SU-DHL-6 (cell line): Measurements from ENCODE around the gene EVA1B.

Experiments
- H2AFZ ChIP-seq: fragments of 200-600 bp; sonication (generic); 2 replicates; pipeline ENCODE4 v1.6.1; 2014; ENCODE audit warnings: low read depth, mild to moderate bottlenecking, moderate library complexity, mixed read lengths, antibody characterized with exemption, low read length; ENCODE audit not compliant: severe bottlenecking
- H3F3A ChIP-seq: fragments of 200-600 bp; shearing (Covaris generic); 2 replicates; pipeline ENCODE4 v1.6.0; 2016; ENCODE audit warnings: antibody characterized with exemption, mild to moderate bottlenecking; ENCODE audit not compliant: insufficient read depth
- H3K27ac ChIP-seq: fragments of 200-600 bp; sonication (generic); 2 replicates; pipeline ENCODE4 v1.5.1; 2016; ENCODE audit warnings: low read depth, mild to moderate bottlenecking, low read length, moderate library complexity, mixed read lengths
- H3K27me3 ChIP-seq: fragments of 200-600 bp; sonication (generic), shearing (Covaris generic); 2 replicates; pipeline ENCODE4 v1.6.0; 2014; ENCODE audit warnings: mild to moderate bottlenecking, low read length
- H3K36me3 ChIP-seq: fragments of 200-600 bp; sonication (generic); 2 replicates; pipeline ENCODE4 v1.6.1; 2014; ENCODE audit warnings: mild to moderate bottlenecking, low read length, mixed read lengths
- H3K4me2 ChIP-seq: fragments of 300-600, 200-600 bp; shearing (Covaris generic), sonication (generic); 2 replicates; pipeline ENCODE4 v1.6.0; 2014; ENCODE audit warnings: low read length, low read depth, mild to moderate bottlenecking; ENCODE audit not compliant: poor library complexity, severe bottlenecking
- H3K4me3 ChIP-seq: fragments of 200-600 bp; sonication (generic); 2 replicates; pipeline ENCODE4 v1.5.1; 2014; ENCODE audit warnings: antibody characterized with exemption, low read length, mild to moderate bottlenecking, mixed read lengths; ENCODE audit not compliant: insufficient read depth, poor library complexity, severe bottlenecking
- H3K79me2 ChIP-seq: fragments of 200-600 bp; sonication (generic); 2 replicates; pipeline ENCODE4 v1.6.1; 2014; ENCODE audit warnings: mild to moderate bottlenecking, low read length, moderate library complexity; ENCODE audit not compliant: insufficient read depth
- H3K9ac ChIP-seq: fragments of 200-600 bp; sonication (generic); 2 replicates; pipeline ENCODE4 v1.7.0; 2014; ENCODE audit warnings: mild to moderate bottlenecking, low read length
- H3K9me2 ChIP-seq: fragments of 200-600 bp; sonication (generic); replicated peaks from 2 replicates; pipeline ENCODE4 v1.6.1; 2014; ENCODE audit warnings: low read length; ENCODE audit not compliant: insufficient read depth
- H3K9me3 ChIP-seq: fragments of 200-600 bp; sonication (generic); 2 replicates; pipeline ENCODE4 v1.6.1; 2014; ENCODE audit warnings: low read length, mixed read lengths; ENCODE audit not compliant: insufficient read depth
- H4K20me1 ChIP-seq: fragments of 200-600 bp; sonication (generic); 2 replicates; pipeline ENCODE4 v1.6.1; 2014; ENCODE audit warnings: low read depth, mild to moderate bottlenecking, antibody characterized with exemption, low read length, moderate library complexity, mixed read lengths
- CTCF ChIP-seq: fragments of 200-600 bp; sonication (generic); IDR thresholded peaks from one replicate; pipeline ENCODE4 v1.5.1; 2017; ENCODE audit warnings: antibody characterized with exemption, mild to moderate bottlenecking, low read length, moderate library complexity; ENCODE audit not compliant: insufficient read depth, poor library complexity, severe bottlenecking
- EZH2phosphoT487 ChIP-seq: fragments of 200-600 bp; sonication (generic), shearing (Covaris generic); conservative IDR thresholded peaks from 2 replicates; pipeline ENCODE4 v1.6.1; 2018; ENCODE audit warnings: mild to moderate bottlenecking, antibody characterized with exemption, low read length, moderate library complexity, mixed read lengths

The EVA1B gene

GRCh38 chr1:36306902-36307456, 16.5 kb downstream of the EVA1B start:
- Histone ChIP-seq H3K36me3 (0 out of 2 replicates have a peak, but pooled peaks cover 5% of the 10 kb centered on the region), H2AFZ (peak overlapping the region; percentile 69)
- no peak for TF ChIP-seq EZH2phosphoT487
- no peak for TF ChIP-seq CTCF

GRCh38 chr1:36306210-36306901, 17.1 kb downstream of the EVA1B start, which contains the start of gene SH3D21:
Gene SH3D21 (plus strand): TSS chr1:36306368. CDS start chr1:36306421, 53 bp downstream.
- peaks cover 18% of the 10 kb centered on the region for H3F3A ChIP-seq
- H3K27me3 ChIP-seq: no peaks in the 10 kb centered on the region
- peak within 1 kb of the TSS; percentile 59 for H3K4me3 ChIP-seq
- peak within 1 kb of the TSS; percentile 59 for H3K27ac ChIP-seq
- H4K20me1 ChIP-seq: no peaks in the 10 kb centered on the region
- TF ChIP-seq CTCF (peak; percentile 24), EZH2phosphoT487 (no peak)
- H3K79me2 ChIP-seq: no peaks in the 10 kb centered on the region
- no peaks in the 10 kb centered on the region for H3K9me3 ChIP-seq
- H3K36me3 ChIP-seq: 0 out of 2 replicates have a peak, but pooled peaks cover 5% of the 10 kb centered on the region
- peak within 1 kb of the TSS; percentile 67 for H3K4me2 ChIP-seq
- H3K9me2 ChIP-seq: no peaks in the 10 kb centered on the region
- peak within 1 kb of the TSS; percentile 70 for H3K9ac ChIP-seq
- H2AFZ ChIP-seq: peak within 1 kb of the TSS; percentile 69

More at GRCh38 chr1:36306902-36307456, 16.5 kb downstream of the EVA1B start:
- peak overlapping the region; percentile 70 for H3K9ac ChIP-seq
- peak overlapping the region; percentile 67 for H3K4me2 ChIP-seq
- H3K9me3 ChIP-seq: no peaks in the 10 kb centered on the region
- H3K79me2 ChIP-seq: no peaks in the 10 kb centered on the region
- peaks cover 18% of the 10 kb centered on the region for H3F3A ChIP-seq
- no peaks in the 10 kb centered on the region for H3K9me2 ChIP-seq
- no peaks in the 10 kb centered on the region for H3K27me3 ChIP-seq
- H3K27ac ChIP-seq: peak overlapping the region; percentile 59
- H3K4me3 ChIP-seq: peak overlapping the region; percentile 59
- no peaks in the 10 kb centered on the region for H4K20me1 ChIP-seq

GRCh38 chr1:36305915-36306209, 17.6 kb downstream of the EVA1B start:
- Histone ChIP-seq H2AFZ (no peak overlapping the region), H3K79me2 (no peaks in the 10 kb centered on the region), H3K9me2 (no peaks in the 10 kb centered on the region), H3K4me2 (peak overlapping the region; percentile 66), H3K27me3 (no peaks in the 10 kb centered on the region), H4K20me1 (no peaks in the 10 kb centered on the region), H3K36me3 (peaks cover 9% of the 10 kb centered on the region; the same call in 1 of the 2 replicates), H3F3A (peaks cover 18% of the 10 kb centered on the region), H3K9me3 (no peaks in the 10 kb centered on the region), H3K4me3 (no peak overlapping the region), H3K27ac (peak overlapping the region; percentile 59; the same call in 1 of the 2 replicates), H3K9ac (peak overlapping the region; percentile 70; the same call in 1 of the 2 replicates)
- TF ChIP-seq EZH2phosphoT487 (no peak), CTCF (no peak)
